Measurements from ENCODE around the gene ZNF141.

DNA sequence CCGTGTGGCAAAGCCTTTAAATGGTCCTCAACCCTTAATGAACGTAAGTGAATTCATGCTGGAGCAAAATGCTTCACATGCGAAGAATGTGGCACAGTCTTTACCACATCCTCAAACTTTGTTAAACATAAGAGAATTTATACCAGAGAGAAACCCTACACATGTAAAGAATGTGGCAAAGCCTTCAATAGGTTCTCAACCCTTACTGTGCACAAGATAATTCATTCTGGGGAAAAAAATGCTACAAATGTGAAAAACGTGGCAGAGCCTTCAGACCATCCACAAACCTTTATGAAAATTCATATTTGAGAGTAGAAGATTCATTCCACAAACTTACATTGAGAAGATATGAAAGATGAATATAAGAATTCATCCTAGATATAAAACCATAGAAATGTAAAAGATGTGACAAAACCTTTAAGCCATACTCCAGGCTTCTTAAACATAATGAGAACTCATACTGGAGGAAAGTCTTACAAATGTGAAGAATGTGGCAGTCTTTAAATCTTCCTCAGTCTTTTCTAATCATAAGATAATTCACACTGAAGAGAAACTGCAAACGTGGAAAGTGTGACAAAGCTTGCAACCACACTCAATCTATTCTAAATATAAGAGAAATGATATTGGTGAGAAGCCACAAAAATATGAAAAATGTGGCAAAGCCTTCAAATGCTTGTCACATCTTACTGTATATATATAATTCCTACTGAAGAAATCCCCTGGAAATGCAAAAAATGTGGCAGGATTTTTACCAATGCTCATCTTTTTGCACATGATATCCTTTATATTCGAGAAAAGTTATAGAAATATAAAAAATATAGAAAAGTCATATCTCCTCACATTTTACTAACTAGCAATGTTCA lies 36.9 kb downstream of the ZNF141 start:
- TF ChIP-seq, protein P1, sequence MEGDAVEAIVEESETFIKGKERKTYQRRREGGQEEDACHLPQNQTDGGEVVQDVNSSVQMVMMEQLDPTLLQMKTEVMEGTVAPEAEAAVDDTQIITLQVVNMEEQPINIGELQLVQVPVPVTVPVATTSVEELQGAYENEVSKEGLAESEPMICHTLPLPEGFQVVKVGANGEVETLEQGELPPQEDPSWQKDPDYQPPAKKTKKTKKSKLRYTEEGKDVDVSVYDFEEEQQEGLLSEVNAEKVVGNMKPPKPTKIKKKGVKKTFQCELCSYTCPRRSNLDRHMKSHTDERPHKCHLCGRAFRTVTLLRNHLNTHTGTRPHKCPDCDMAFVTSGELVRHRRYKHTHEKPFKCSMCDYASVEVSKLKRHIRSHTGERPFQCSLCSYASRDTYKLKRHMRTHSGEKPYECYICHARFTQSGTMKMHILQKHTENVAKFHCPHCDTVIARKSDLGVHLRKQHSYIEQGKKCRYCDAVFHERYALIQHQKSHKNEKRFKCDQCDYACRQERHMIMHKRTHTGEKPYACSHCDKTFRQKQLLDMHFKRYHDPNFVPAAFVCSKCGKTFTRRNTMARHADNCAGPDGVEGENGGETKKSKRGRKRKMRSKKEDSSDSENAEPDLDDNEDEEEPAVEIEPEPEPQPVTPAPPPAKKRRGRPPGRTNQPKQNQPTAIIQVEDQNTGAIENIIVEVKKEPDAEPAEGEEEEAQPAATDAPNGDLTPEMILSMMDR (IDR thresholded peaks at IDR 0.05), result no peak
- TF ChIP-seq POLR2A (IDR thresholded peaks at IDR 0.05) (no peak), EP300 (IDR thresholded peaks at IDR 0.05) (no peak)
